ENCODE measurements around the gene RTTN. TPM values are rescaled to one million over a fixed set of nuclear protein-coding genes. Genes with fewer than 3 reads are reported as not detected.

RTTN gene
- 13.9 and 15.7 TPM in 2 replicates for total RNA-seq

GRCh38 chr18:70205421-70206397 is at the start of gene RTTN:
RTTN (minus strand) TSS chr18:70205687; CDS start chr18:70205658, 29 bp downstream.

Other genes with a start within 250 kb of the RTTN start
- 23.5 and 28.9 TPM in 2 replicates for gene SOCS6, start 83.4 kb upstream of the RTTN start, total RNA-seq